ENCODE results near the gene SPON1. TPM values are rescaled to one million over a fixed set of nuclear protein-coding genes. Genes with fewer than 3 reads are reported as not detected.

The SPON1 gene
- total RNA-seq, 6 donors from 2014 or later = 12.6 to 68.9 (median 56.3) TPM

DNA sequence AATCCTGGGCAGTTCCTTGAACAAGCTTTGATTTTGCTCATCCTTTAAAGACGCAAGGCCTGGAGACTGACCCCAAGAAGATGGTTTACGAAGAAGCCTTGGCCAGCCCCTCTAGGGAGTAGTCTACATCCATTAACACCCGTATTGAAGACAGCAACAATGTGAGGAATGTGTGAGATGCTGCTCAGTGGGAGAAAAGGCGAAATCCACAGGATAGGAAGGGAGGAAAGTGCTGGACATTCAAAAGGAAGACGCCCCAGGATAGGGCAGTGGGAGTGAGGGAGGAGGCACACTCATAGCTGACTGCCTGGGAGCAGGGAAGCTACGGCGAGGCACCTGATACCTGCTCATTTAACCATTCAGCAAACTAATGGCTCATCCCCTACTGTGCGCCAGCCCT is 282.4 kb downstream of the SPON1 start:
- Histone ChIP-seq H3K4me3 (no peak overlapping the region), H3K4me1 (peaks cover 0 to 11% (median 10%) of the 10 kb centered on the region in 4 donors), H3K36me3 (no peaks in the 10 kb centered on the region), H3K27ac (peak overlapping the region in 1 of 4 donors; percentile 29), H3K9me3 (no peaks in the 10 kb centered on the region), H3K27me3 (no peaks in the 10 kb centered on the region)
- TF ChIP-seq POLR2AphosphoS5 (IDR thresholded peaks at IDR 0.05) (no peak), POLR2A (IDR thresholded peaks at IDR 0.05) (no peak), EP300 (IDR thresholded peaks at IDR 0.05) (no peak)
- TF ChIP-seq, protein P1, sequence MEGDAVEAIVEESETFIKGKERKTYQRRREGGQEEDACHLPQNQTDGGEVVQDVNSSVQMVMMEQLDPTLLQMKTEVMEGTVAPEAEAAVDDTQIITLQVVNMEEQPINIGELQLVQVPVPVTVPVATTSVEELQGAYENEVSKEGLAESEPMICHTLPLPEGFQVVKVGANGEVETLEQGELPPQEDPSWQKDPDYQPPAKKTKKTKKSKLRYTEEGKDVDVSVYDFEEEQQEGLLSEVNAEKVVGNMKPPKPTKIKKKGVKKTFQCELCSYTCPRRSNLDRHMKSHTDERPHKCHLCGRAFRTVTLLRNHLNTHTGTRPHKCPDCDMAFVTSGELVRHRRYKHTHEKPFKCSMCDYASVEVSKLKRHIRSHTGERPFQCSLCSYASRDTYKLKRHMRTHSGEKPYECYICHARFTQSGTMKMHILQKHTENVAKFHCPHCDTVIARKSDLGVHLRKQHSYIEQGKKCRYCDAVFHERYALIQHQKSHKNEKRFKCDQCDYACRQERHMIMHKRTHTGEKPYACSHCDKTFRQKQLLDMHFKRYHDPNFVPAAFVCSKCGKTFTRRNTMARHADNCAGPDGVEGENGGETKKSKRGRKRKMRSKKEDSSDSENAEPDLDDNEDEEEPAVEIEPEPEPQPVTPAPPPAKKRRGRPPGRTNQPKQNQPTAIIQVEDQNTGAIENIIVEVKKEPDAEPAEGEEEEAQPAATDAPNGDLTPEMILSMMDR (IDR thresholded peaks at IDR 0.05) = no peak
- DNase-seq = no peak
- ATAC-seq (ENCODE audit: low FRiP score in 2 of 2) = no peak
- WGBS, 2 donors = 75 to 85% methylated on average over 8 of the region's 8 CpGs

- Histone ChIP-seq H3K4me1 (peaks cover 0 to 11% (median 10%) of the 10 kb centered on the region in 4 donors), H3K27ac (peak overlapping the region in 1 of 4 donors; percentile 29), H3K4me3 (no peak overlapping the region), H3K36me3 (no peaks in the 10 kb centered on the region), H3K9me3 (no peaks in the 10 kb centered on the region), H3K27me3 (no peaks in the 10 kb centered on the region)
- ATAC-seq (ENCODE audit: low FRiP score in 2 of 2) = no peak
- TF ChIP-seq EP300 (IDR thresholded peaks at IDR 0.05) (no peak), POLR2AphosphoS5 (IDR thresholded peaks at IDR 0.05) (no peak), POLR2A (IDR thresholded peaks at IDR 0.05) (no peak)
- TF ChIP-seq, protein P1 (IDR thresholded peaks at IDR 0.05) = no peak
- 77% methylated on average over 2 of the region's 2 CpGs; no CpG with 5 or more reads in 1 of the 2 donors for WGBS, 2 donors
- no peak for DNase-seq
Observed at GRCh38 chr11:14245444-14245843, 282.9 kb downstream of the SPON1 start.

DNA sequence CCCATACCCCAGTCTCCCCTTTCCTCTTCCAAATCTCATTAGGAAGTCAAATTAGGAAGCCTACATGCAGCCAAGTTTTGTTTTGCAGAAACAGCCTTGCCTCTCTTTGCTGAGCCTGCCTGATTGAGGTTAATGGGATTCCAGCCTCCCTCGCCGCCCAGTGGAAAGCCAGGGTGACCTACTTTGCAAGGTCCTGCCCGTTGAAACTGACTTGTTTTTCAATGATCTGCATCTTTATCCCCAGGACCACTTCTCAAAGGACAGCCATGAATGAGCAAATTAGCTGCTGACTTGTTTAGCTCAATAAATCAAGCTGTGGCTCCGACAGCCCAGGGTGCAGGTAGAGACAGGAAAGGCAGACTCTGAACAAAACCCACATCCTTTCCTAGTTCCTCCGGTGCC is 286.1 kb downstream of the SPON1 start:
- ATAC-seq (ENCODE audit: low FRiP score in 2 of 2) = no peak
- H3K27me3 ChIP-seq = no peaks in the 10 kb centered on the region
- 29 to 35% methylated on average over 5 of the region's 5 CpGs for WGBS, 2 donors

DNA sequence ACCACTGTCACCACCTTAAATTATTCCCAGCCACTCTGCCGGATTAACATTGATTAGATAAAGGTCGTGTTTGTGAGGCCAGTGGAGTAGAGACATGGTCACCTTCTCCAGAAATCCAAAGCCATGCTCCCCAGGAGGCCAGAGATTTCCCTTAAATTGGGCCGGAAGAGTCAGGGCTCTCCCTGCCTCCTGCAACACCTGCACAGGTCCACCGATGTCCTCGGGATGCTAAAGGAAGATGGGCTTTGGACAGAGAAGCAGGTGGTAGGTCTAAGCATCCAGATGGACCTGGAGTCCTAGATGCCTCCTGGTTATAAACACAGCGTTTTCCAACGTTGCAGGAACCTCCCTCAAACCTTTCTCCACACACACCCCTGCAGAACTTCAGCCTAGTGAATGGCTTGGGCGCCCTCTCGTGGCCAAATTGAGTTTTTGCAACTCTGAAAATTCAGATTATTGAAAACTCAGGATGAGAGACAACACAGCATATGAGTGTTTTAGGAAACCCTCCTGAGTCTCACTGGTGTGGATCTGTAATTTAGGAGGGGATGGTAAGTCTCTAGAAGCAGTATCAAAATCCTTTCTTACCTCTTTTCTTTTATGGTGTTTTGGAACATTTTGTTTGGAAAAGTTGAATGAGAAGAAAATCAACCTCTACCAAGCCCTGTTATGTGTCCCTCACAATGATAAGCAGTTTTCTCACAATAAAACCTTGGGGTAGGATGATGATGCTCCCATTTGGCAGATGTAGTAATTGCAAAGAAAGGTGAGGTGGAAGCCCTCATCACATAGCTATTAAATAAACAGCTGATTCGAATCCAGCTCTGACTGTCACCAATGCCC is 286.8 kb downstream of the SPON1 start:
- WGBS, 2 donors = 31 to 32% methylated on average over 10 of the region's 10 CpGs
- peaks cover 4 to 13% (median 12%) of the 10 kb centered on the region in 4 donors for H3K4me1 ChIP-seq
- H3K9me3 ChIP-seq = no peaks in the 10 kb centered on the region
- DNase-seq = peak in 1 of 2 donors; percentile 52
- H3K27me3 ChIP-seq = no peaks in the 10 kb centered on the region
- H3K36me3 ChIP-seq = no peaks in the 10 kb centered on the region
- H3K27ac ChIP-seq = no peak overlapping the region
- peak; percentile 50 to 63 for ATAC-seq (ENCODE audit: low FRiP score in 2 of 2)
- TF ChIP-seq POLR2AphosphoS5 (IDR thresholded peaks at IDR 0.05) (no peak), POLR2A (IDR thresholded peaks at IDR 0.05) (no peak), EP300 (IDR thresholded peaks at IDR 0.05) (no peak)
- TF ChIP-seq, protein P1 (IDR thresholded peaks at IDR 0.05) = peak; percentile 62 to 86 (median 75)
- H3K4me3 ChIP-seq = no peak overlapping the region

More for the DNA sequence above, 286.1 kb downstream of the SPON1 start:
- no peak for TF ChIP-seq EP300 (IDR thresholded peaks at IDR 0.05)
- TF ChIP-seq POLR2AphosphoS5 (IDR thresholded peaks at IDR 0.05) = no peak
- TF ChIP-seq, protein P1 (IDR thresholded peaks at IDR 0.05) = no peak
- TF ChIP-seq POLR2A (IDR thresholded peaks at IDR 0.05) = no peak
- no peak for DNase-seq
- H3K27ac ChIP-seq = no peak overlapping the region
- H3K4me3 ChIP-seq = no peak overlapping the region
- H3K36me3 ChIP-seq = no peaks in the 10 kb centered on the region
- H3K9me3 ChIP-seq = no peaks in the 10 kb centered on the region
- H3K4me1 ChIP-seq = peaks cover 3 to 13% (median 11%) of the 10 kb centered on the region in 4 donors
